Smooth muscle cell (in vitro differentiated cells): ENCODE data around the gene TSPAN33. TPM values are rescaled to one million over a fixed set of nuclear protein-coding genes. Genes with fewer than 3 reads are reported as not detected.

Source experiments
- DNase-seq: peaks from one replicate; lab custom pipeline; 2025; ENCODE audit not compliant: unreplicated experiment; lab: John Stamatoyannopoulos, UW
- H2AFZ ChIP-seq: fragments of 200-600 bp; sonication (generic); 2 replicates; pipeline ENCODE4 v1.6.0; 2016; ENCODE audit warnings: antibody characterized with exemption, low read depth, mild to moderate bottlenecking
- H3F3A ChIP-seq: fragments of 200-600 bp; sonication (generic); 2 replicates; pipeline ENCODE4 v1.6.0; 2017; ENCODE audit warnings: antibody characterized with exemption, low read depth
- H3K27ac ChIP-seq: fragments of 200-600 bp; sonication (generic); 2 replicates; pipeline ENCODE4 v1.5.1; 2016; ENCODE audit warnings: low read depth, mild to moderate bottlenecking
- H3K27me3 ChIP-seq: fragments of 200-600 bp; sonication (generic); 2 replicates; pipeline ENCODE4 v1.6.1; 2016; ENCODE audit warnings: low read depth, mild to moderate bottlenecking
- H3K36me3 ChIP-seq: fragments of 200-600 bp; sonication (generic); 2 replicates; pipeline ENCODE4 v1.5.1; 2016; ENCODE audit warnings: low read depth
- H3K4me1 ChIP-seq: fragments of 200-600 bp; sonication (generic); 2 replicates; pipeline ENCODE4 v1.5.1; 2016; ENCODE audit warnings: low read depth
- H3K4me2 ChIP-seq: fragments of 200-600 bp; sonication (generic); 2 replicates; pipeline ENCODE4 v1.6.0; 2016; ENCODE audit warnings: mild to moderate bottlenecking
- H3K4me3 ChIP-seq: fragments of 200-600 bp; sonication (generic); 2 replicates; pipeline ENCODE4 v1.5.1; 2016; ENCODE audit warnings: mild to moderate bottlenecking
- H3K79me2 ChIP-seq: fragments of 200-600 bp; sonication (generic); 2 replicates; pipeline ENCODE4 v1.6.0; 2016; ENCODE audit warnings: low read depth, mild to moderate bottlenecking
- H3K9ac ChIP-seq: fragments of 200-600 bp; sonication (generic); 2 replicates; pipeline ENCODE4 v1.6.0; 2016; ENCODE audit warnings: low read depth
- H3K9me3 ChIP-seq: fragments of 200-600 bp; sonication (generic); replicated peaks from 2 replicates; pipeline ENCODE4 v1.5.1; 2016; ENCODE audit warnings: low read depth
- H4K20me1 ChIP-seq: fragments of 200-600 bp; sonication (generic); 2 replicates; pipeline ENCODE4 v1.6.0; 2016; ENCODE audit warnings: low read depth
- CTCF ChIP-seq: fragments of 200-600 bp; sonication (generic); IDR thresholded peaks from 2 replicates; pipeline ENCODE4 v1.5.1; 2017; ENCODE audit warnings: borderline replicate concordance, mild to moderate bottlenecking, antibody characterized with exemption; ENCODE audit not compliant: insufficient read depth, poor library complexity, severe bottlenecking
- WGBS: methylation state at CpG from one replicate; pipeline ENCODE4 v1.1.7; 2016; ENCODE audit warnings: low lambda C conversion rate; 5-methylcytosine and 5-hydroxymethylcytosine counted together
- polyA plus RNA-seq: library from polyadenylated mRNA; unstranded; fragments of >200 nt; fragmentation: Nextera tagmentation; extraction: Ambion mirVana; gene quantifications from 2 replicates; pipeline ENCODE4 v1.2.1, GENCODE V29; 2016
- total RNA-seq: library from RNA; depleted of rRNA; stranded (reverse); fragments of >200 nt; gene quantifications from 2 replicates; pipeline ENCODE4 v1.2.3, GENCODE V29; 2014

The TSPAN33 gene
- total and polyA plus RNA-seq, 2 experiments from 2014 or later = 1.6 to 2.8 TPM

GRCh38 chr7:129186749-129187260 is 42.3 kb downstream of the TSPAN33 start:
- WGBS = 85% methylated on average over 6 of the region's 6 CpGs
- no peak for TF ChIP-seq CTCF
- Histone ChIP-seq H3K4me3 (no peak overlapping the region), H3K79me2 (peaks cover 29% of the 10 kb centered on the region), H3K27ac (no peak overlapping the region), H3K4me2 (no peak overlapping the region), H2AFZ (no peak overlapping the region), H3K9ac (no peak overlapping the region), H3F3A (peaks cover 6% of the 10 kb centered on the region), H3K27me3 (no peaks in the 10 kb centered on the region), H4K20me1 (peaks cover 26% of the 10 kb centered on the region), H3K9me3 (no peaks in the 10 kb centered on the region), H3K36me3 (no peaks in the 10 kb centered on the region), H3K4me1 (peaks cover 21% of the 10 kb centered on the region)
- DNase-seq = no peak

GRCh38 chr7:129187681-129188371 is 43.3 kb downstream of the TSPAN33 start:
- WGBS = 19% methylated on average over 14 of the region's 14 CpGs
- H3K4me1 ChIP-seq = peaks cover 21% of the 10 kb centered on the region
- H2AFZ ChIP-seq = peak overlapping the region; percentile 98
- no peak overlapping the region for H3K27ac ChIP-seq
- peaks cover 39% of the 10 kb centered on the region for H3K79me2 ChIP-seq
- no peaks in the 10 kb centered on the region for H3K9me3 ChIP-seq
- H3K36me3 ChIP-seq = no peaks in the 10 kb centered on the region
- peak overlapping the region; percentile 98 for H3K4me3 ChIP-seq
- peaks cover 36% of the 10 kb centered on the region for H4K20me1 ChIP-seq
- no peak for TF ChIP-seq CTCF
- no peaks in the 10 kb centered on the region for H3K27me3 ChIP-seq
- peak overlapping the region; percentile 93 for H3K4me2 ChIP-seq
- H3K9ac ChIP-seq = no peak overlapping the region
- H3F3A ChIP-seq = peaks cover 6% of the 10 kb centered on the region
- DNase-seq = no peak

GRCh38 chr7:129188372-129188891 is 43.9 kb downstream of the TSPAN33 start, which contains the start of gene SMO:
Gene SMO (plus strand): TSS chr7:129188633. CDS start chr7:129189152, 519 bp downstream.
- H2AFZ ChIP-seq = peak within 1 kb of the TSS; percentile 98
- H3K27me3 ChIP-seq = no peaks in the 10 kb centered on the region
- no peaks in the 10 kb centered on the region for H3K9me3 ChIP-seq
- WGBS = 2% methylated on average over 18 of the region's 48 CpGs
- H3K4me1 ChIP-seq = peaks cover 21% of the 10 kb centered on the region
- no peak for TF ChIP-seq CTCF
- H3K4me2 ChIP-seq = peak within 1 kb of the TSS; percentile 93
- peak; percentile 28 for DNase-seq
- peaks cover 45% of the 10 kb centered on the region for H3K79me2 ChIP-seq
- peak within 1 kb of the TSS; percentile 83 for H3K9ac ChIP-seq
- H3F3A ChIP-seq = peaks cover 6% of the 10 kb centered on the region
- H3K27ac ChIP-seq = no peak within 1 kb of the TSS
- H3K4me3 ChIP-seq = peak within 1 kb of the TSS; percentile 98
- peaks cover 42% of the 10 kb centered on the region for H4K20me1 ChIP-seq
- no peaks in the 10 kb centered on the region for H3K36me3 ChIP-seq
